Epithelial cell of proximal tubule (primary cell): ENCODE measurements around the gene BLTP3B. TPM values are rescaled to one million over a fixed set of nuclear protein-coding genes. Genes with fewer than 3 reads are reported as not detected.
"Not testable (repeated sequence)": the region's sequence is repeated elsewhere in the genome, so short reads cannot be mapped to it uniquely, and the experiment has no call there.

ENCODE experiments used
- DNase-seq: peaks from one replicate; pipeline ENCODE4 v3.0.0-alpha.2; 2011; ENCODE audit warnings: low read depth
- H3K4me3 ChIP-seq: 2 replicates; pipeline ENCODE4 v1.5.1; 2011; ENCODE audit warnings: low read depth, mild to moderate bottlenecking, low read length
- CTCF ChIP-seq: conservative IDR thresholded peaks from 2 replicates; pipeline ENCODE4 v1.5.1; 2012; ENCODE audit warnings: low read depth, mild to moderate bottlenecking, low read length
- total RNA-seq: library from RNA; depleted of rRNA; stranded (reverse); fragments of >200 nt; gene quantifications from 2 replicates; pipeline ENCODE4 v1.2.3, GENCODE V29; 2015

The BLTP3B gene
- total RNA-seq, 1 donor from 2014 or later: 10.0 TPM

GRCh38 chr12:100185361-100185894 is 42.8 kb upstream of the BLTP3B start:
- TF ChIP-seq CTCF: no peak
- H3K4me3 ChIP-seq: no peak overlapping the region
- DNase-seq: no peak

GRCh38 chr12:100184549-100185145 is 42.0 kb upstream of the BLTP3B start:
- TF ChIP-seq CTCF: no peak
- no peak overlapping the region for H3K4me3 ChIP-seq
- DNase-seq: no peak

GRCh38 chr12:100179252-100179651 is 36.6 kb upstream of the BLTP3B start:
- H3K4me3 ChIP-seq: no peak overlapping the region

GRCh38 chr12:100176493-100176892 is 33.8 kb upstream of the BLTP3B start:
- DNase-seq, H3K4me3 ChIP-seq: not testable (repeated sequence)

More at GRCh38 chr12:100179252-100179651, 36.6 kb upstream of the BLTP3B start:
- TF ChIP-seq CTCF: no peak
- DNase-seq: no peak

GRCh38 chr12:100174495-100174894 is 31.8 kb upstream of the BLTP3B start:
- DNase-seq: no peak
- TF ChIP-seq CTCF: no peak
- no peak overlapping the region for H3K4me3 ChIP-seq

- no peak for TF ChIP-seq CTCF
- no peak for DNase-seq
- no peak overlapping the region for H3K4me3 ChIP-seq
Measured at GRCh38 chr12:100173111-100173510, 30.4 kb upstream of the BLTP3B start.

DNA sequence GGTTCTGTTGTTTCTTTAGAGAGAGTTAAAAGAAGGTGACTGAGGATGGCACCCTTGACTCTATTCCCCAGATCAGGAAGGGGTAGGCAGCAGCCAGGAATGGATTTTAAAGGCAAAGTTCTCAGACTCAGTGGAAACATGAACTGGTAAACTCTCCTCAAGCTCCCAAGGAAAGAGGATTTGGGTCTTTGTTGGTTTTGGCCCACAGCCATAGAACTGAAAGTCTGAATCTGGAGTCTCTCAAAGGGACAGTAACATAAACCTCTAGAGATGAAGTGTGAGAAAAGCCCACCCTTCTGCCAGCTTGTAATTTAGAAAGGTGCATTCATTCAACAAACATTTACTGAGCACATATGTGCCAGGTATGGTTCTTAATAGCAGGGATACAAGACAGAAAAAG is 28.6 kb upstream of the BLTP3B start:
- DNase-seq: no peak
- H3K4me3 ChIP-seq: no peak overlapping the region
- no peak for TF ChIP-seq CTCF
